ENCODE results near the gene SMIM1. TPM values are rescaled to one million over a fixed set of nuclear protein-coding genes. Genes with fewer than 3 reads are reported as not detected.
A peak's percentile ranks its signal among the peaks of the same experiment; 100 is the strongest.

The SMIM1 gene
- total and polyA plus RNA-seq, 9 of the 15 experiments (the other 6 are each of a cell fraction or from before 2014, with no cell fraction given): 2.3 to 125 (median 24.3) TPM

DNA sequence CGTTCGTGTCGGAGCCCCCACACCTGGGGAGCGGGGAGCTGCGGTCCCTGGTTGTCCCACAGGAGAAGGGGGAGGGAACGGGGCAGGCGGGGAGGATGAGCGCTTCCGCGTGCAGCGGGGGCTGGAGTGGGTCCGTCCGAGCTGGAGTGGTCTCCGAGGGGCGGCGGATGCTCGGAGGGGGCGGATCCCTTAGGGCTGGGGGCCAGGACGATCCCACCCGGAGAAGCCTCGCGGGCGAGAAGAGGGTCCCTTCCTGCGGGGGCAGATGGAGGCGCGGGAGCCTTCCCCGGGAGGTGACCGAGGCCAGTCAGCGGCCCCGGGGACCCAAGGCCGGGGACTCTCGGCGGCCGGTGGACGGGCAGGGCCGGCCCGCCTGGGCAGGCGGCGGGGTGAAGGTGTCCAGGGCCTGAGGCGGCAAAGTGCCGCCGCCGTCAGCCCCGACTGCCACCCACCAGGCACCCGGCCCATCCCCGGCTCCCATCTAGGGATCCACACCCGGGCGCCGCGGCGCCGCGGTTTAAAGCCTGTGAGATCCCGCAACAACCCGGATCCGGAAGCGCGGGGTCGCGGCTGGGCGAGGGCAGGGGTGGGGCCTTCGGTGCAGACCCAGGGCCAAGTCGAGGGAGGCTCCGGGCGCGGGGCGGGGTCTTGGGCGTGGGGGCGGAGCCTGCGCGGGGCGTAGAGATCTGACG, 25.6 kb upstream of the SMIM1 start (continued):
- TF ChIP-seq ZNF655 (CRISPR knock-in tag; IDR thresholded peaks at IDR 0.05): no peak
- peak; percentile 96 for TF ChIP-seq ZBTB40 (IDR thresholded peaks at IDR 0.05)
- no peak for TF ChIP-seq ZBTB40 (CRISPR knock-in tag; IDR thresholded peaks at IDR 0.05)
- peak; percentile 40 to 56; a peak in 3 of 4 replicates for TF ChIP-seq MAZ (CRISPR knock-in tag; conservative IDR thresholded peaks at IDR 0.05 in 1 of 2, IDR thresholded peaks at IDR 0.05 in 1 of 2)
- TF ChIP-seq GTF3C2 (IDR thresholded peaks at IDR 0.05; ENCODE audit: borderline replicate concordance, extremely low read depth, insufficient read length): no peak
- TF ChIP-seq PHTF2 (CRISPR knock-in tag; IDR thresholded peaks at IDR 0.05): no peak
- TF ChIP-seq, protein P1, sequence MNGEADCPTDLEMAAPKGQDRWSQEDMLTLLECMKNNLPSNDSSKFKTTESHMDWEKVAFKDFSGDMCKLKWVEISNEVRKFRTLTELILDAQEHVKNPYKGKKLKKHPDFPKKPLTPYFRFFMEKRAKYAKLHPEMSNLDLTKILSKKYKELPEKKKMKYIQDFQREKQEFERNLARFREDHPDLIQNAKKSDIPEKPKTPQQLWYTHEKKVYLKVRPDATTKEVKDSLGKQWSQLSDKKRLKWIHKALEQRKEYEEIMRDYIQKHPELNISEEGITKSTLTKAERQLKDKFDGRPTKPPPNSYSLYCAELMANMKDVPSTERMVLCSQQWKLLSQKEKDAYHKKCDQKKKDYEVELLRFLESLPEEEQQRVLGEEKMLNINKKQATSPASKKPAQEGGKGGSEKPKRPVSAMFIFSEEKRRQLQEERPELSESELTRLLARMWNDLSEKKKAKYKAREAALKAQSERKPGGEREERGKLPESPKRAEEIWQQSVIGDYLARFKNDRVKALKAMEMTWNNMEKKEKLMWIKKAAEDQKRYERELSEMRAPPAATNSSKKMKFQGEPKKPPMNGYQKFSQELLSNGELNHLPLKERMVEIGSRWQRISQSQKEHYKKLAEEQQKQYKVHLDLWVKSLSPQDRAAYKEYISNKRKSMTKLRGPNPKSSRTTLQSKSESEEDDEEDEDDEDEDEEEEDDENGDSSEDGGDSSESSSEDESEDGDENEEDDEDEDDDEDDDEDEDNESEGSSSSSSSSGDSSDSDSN (IDR thresholded peaks at IDR 0.05; ENCODE audit: borderline replicate concordance in 1 of 2, low read depth in 2 of 2, low read length in 2 of 2): peak; percentile 74 to 93
- TF ChIP-seq NR2C2 (CRISPR knock-in tag; IDR thresholded peaks at IDR 0.05): peak; percentile 95
- TF ChIP-seq NR2C2 (tag; IDR thresholded peaks at IDR 0.05): peak; percentile 99
- no peak for TF ChIP-seq TGIF2 (CRISPR knock-in tag; IDR thresholded peaks at IDR 0.05)
